HG03342 (cell line): Measurements from ENCODE around the gene CTRB1.

ENCODE experiments used
- ATAC-seq: cut with Tn5 transposase; IDR thresholded peaks from one replicate; pipeline ENCODE4 v1.9.1; 2021; ENCODE audit warnings: mild to moderate bottlenecking, moderate library complexity; ENCODE audit not compliant: unreplicated experiment

Gene CTRB1

GRCh38 chr16:75225092-75225491 is 6.3 kb downstream of the CTRB1 start:
- no peak for ATAC-seq

GRCh38 chr16:75225678-75226515 is 7.1 kb downstream of the CTRB1 start:
- ATAC-seq: no peak

GRCh38 chr16:75226550-75227360 is 8.0 kb downstream of the CTRB1 start:
- ATAC-seq: no peak

DNA sequence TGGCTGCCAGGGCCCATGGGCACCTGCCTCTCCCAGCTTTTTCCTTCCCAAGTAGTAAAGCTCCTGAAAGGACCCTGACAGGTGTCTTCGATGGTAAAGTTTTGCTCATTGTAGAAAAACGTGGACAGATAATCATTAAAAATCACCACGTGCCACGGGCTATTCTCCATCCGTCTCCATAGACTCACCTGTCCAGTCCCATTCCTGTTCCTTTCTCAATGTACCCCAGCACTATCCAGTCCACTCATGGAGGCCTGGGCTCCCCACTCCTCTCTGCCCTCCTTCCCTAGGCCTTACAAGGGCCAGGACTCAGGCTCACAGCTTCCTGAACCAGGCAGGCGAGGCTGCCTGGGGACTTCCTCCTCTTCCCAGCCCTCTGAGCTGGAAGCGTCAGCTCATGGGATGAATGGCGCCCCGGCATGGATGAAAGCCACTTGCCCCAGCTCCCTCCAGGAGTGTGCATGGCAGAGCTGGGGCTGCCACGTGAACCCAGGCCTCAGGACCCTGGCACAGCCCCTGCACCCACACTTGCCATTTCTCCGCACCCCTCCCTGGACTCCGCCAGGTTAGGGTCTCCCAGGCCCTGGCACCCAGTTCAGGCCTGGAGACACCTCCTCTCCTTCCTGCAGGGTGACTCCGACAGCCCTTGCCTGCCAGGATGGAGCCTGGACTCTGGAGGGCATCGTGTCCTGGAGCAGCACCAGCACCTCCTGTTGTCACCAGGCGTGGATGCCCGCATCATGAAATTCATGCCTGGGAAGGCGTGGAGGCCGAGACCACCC is 8.8 kb downstream of the CTRB1 start:
- no peak for ATAC-seq

GRCh38 chr16:75228143-75228976 is 9.6 kb downstream of the CTRB1 start:
- no peak for ATAC-seq

- ATAC-seq: no peak
Measured at GRCh38 chr16:75229172-75230031, 10.6 kb downstream of the CTRB1 start.

GRCh38 chr16:75230471-75231110 is 11.8 kb downstream of the CTRB1 start:
- ATAC-seq: no peak

GRCh38 chr16:75231570-75231969 is 12.8 kb downstream of the CTRB1 start:
- no peak for ATAC-seq

DNA sequence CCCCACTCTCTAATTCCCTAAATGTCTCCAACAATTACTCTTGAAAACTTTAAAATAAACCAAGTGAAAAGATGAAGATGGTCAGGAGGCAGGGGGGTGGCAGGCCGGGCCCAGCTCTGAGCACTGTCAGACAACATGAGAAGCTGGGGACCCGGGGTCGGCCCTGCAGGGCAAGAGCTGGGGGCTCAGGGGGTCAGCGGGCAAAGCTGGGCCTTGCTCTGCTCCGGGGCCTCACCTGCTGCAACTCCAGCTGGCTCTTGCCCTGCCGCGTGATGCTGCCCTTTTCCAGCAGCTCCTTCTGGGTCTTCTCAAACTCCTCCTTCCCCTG is 14.8 kb downstream of the CTRB1 start:
- no peak for ATAC-seq

DNA sequence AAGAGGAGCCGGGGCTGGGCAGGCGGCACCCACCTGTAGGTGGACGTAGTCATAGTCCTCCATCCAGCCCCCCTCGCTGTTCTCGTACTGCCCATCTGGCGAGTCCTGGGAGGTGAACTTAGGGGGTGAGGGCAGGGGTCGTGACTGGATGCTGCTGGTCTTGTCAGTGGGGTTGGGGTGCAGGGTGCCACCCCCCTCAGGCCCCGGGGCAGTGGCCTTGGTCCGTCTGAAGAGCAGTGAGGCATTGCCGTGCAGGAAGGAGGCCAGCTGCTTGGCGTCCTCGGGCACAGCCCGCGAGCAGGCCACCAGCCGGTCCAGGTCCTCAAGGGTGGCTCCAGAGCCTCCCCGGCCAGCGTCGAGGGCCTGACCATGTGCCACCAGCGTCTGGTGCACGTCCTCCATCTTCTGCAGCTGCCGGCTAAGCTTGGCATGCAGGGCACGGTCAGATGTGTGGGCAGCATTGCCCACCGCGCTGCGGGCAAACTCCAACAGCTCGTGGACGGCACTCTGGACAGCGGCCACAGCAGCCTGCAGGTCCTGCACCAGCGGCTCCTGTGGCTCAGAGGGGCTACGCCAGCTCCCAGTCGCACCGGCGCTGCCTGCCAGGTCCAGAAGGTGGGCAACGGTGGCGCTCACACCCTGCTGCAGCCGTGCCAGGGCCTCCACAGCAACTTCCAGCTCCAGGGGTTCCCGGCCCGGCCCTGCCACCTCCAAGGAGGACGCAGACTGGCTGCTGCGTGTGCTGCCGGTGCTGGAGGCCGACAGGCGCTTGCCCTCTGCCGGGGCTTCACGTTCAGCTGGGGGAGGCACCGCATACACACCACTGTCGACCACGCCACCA is 16.3 kb downstream of the CTRB1 start:
- no peak for ATAC-seq

DNA sequence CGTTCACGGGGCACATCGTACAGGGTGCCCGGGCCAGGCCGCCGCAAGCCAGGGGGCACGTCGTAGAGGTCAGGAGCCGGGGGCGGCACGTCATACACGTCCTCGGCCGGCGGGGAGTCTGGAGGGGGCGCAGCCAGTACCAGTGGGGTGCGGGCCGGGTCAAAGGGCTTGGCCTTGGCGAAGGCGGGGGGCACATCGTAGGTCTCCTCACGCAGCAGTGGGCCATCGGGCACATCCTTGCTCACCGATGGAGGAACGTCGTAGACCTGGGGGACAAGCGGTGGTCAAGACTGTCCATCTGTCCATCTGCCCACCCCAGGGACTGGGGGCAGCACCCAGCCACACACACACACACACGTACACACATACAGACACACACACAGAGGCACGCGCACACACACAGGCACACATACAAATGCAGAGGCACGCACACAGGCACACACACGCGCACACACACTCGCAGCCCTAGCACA is 17.0 kb downstream of the CTRB1 start:
- ATAC-seq: no peak

GRCh38 chr16:75236232-75236631 is 17.4 kb downstream of the CTRB1 start:
- ATAC-seq: no peak

DNA sequence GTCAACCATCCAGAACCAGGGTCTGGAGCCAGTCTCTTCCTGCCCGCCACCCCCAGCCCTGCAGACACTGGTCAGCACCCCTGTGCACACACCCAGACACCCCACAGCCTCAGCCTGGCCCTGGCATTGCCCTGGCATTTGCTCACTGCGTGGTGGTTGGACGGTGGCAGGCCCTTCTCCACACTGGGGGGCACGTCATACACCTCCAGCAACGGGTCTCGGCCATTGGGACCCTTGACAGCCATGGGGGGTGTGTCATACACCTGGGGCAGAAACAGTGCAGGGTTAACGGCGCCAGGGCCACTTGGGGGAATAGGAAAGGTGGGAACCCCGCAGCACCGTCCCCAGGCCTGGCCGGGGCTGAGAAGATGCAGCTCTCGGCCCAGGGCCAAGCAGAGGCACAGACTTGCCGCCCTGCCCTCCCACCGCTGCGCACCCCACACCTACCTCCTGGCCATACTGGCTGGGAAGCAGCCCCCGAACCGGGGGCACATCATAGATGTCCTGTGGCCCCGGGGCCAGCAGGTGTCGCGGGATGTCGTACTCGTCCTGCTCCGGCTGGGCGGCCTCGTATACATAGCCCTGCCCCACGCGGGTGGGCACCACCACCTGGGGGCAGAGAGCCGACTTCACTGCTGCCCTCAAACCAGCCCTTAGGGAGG is 18.1 kb downstream of the CTRB1 start:
- no peak for ATAC-seq

- no peak for ATAC-seq
Measured at GRCh38 chr16:75237398-75238131, 18.8 kb downstream of the CTRB1 start.

DNA sequence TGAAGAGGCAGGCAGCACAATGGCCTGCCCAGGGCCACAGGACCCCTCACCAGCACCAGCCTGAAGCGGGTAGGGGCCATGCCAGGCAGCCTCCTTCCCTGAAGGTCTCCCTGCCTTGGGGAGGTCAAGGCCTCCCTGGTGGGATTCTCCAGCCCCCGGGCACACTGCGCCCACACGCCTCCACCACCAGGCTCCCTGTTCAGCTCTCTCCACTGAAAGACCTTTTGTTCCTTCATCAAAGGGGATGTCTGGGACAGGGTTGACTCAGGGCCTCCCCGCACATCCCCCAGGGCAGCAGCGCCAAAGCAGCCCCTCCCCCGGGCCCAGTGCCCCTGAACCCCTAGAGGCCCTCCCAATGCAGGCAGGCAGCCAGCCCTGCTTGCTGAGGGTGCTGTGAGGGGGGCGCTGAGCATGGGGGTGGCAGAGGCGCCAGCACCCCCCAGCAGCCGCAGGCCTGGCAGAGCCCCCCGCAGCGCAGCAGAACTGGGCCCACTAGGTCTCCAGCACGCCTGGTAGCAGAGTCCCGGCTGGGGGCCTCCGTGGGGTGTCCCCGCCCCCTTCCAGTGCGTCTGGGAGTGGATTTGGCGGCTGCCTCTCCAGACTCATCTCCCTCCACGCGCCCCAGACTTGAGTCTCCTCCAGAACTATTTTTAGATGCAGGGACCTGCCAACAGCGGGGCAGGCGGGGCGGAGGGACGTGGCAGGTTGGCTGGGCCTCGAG is 19.5 kb downstream of the CTRB1 start:
- ATAC-seq: no peak

DNA sequence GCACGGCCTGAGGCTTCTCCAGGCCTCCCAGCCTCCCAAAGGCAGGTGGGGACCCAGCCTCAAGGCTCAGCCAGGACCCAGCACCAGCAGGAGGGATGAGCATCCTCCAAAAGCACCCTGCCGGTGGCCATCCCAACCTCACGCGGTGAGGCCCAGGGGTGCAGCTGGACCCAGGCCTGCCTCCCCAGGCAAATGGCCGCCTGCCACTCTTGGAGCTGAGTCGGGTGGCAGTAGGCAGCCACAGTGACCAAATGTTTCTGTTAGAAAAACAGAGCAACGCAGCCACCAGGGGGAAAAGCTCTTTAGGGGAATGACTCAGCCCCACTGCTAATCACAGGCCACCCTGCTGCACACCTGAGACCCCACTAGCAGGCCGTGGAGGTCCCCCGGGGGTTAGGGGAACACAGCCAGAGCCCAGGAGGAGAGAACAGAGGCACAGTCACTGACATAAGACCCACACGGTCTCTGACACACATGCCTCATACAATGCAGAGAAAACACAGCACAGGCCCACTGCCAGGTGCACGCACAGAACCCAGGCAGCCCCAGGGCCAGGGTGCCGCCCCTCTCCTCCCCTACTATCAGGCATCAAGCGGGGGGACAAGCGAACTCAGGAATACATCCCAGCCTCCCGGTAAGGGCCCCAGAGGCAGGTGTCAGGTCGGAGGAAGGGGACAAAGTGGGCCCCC is 20.2 kb downstream of the CTRB1 start:
- no peak for ATAC-seq
